Suprapubic skin (tissue), 4 donors: ENCODE results near the gene PHF20. TPM values are rescaled to one million over a fixed set of nuclear protein-coding genes. Genes with fewer than 3 reads are reported as not detected.
"Not testable (repeated sequence)": the region's sequence is repeated elsewhere in the genome, so short reads cannot be mapped to it uniquely, and the experiment has no call there.

ENCODE experiments used
- DNase-seq, 2 donors: peaks; one replicate each; pipeline ENCODE4 v3.0.0-alpha.2; 2019; ENCODE audit warnings: low spot score in 2 of 2
- H3K27ac ChIP-seq: fragments of 200-600 bp; sonication (generic); one replicate; pipeline ENCODE4 v1.5.1; 2019
- H3K27me3 ChIP-seq: fragments of 200-600 bp; sonication (generic); one replicate; pipeline ENCODE4 v1.5.1; 2019
- H3K36me3 ChIP-seq: fragments of 200-600 bp; sonication (generic); one replicate; pipeline ENCODE4 v1.5.1; 2019
- H3K4me1 ChIP-seq: fragments of 200-600 bp; sonication (generic); one replicate; pipeline ENCODE4 v1.5.1; 2019
- H3K4me3 ChIP-seq: fragments of 200-600 bp; sonication (generic); one replicate; pipeline ENCODE4 v1.5.1; 2019; ENCODE audit warnings: mild to moderate bottlenecking
- H3K9me3 ChIP-seq: fragments of 200-600 bp; sonication (generic); one replicate; pipeline ENCODE4 v1.5.1; 2019
- EP300 ChIP-seq: sonication (generic); formaldehyde crosslinking; IDR thresholded peaks from one replicate; pipeline ENCODE4 v1.6.1; 2017; ENCODE audit warnings: antibody characterized with exemption
- POLR2A ChIP-seq, 2 donors: fragments of 450-650 bp; IDR thresholded peaks; one replicate each; pipeline ENCODE4 v1.6.1; 2017; ENCODE audit warnings: antibody characterized with exemption in 2 of 2, mild to moderate bottlenecking in 2 of 2, moderate library complexity in 2 of 2
- POLR2AphosphoS5 ChIP-seq, 3 donors: sonication (generic); formaldehyde crosslinking; IDR thresholded peaks; one replicate each; pipeline ENCODE4 v1.6.1; 2017; ENCODE audit warnings: antibody characterized with exemption in 3 of 3
- WGBS: methylation state at CpG from one replicate; pipeline ENCODE4 v1.1.5; 2018; 5-methylcytosine and 5-hydroxymethylcytosine counted together
- total RNA-seq, 4 donors: library from RNA; depleted of rRNA; stranded (reverse); fragments of >200 nt; gene quantifications; one replicate each; pipeline ENCODE4 v1.1.0, GENCODE V29; 2016
- TF ChIP-seq, protein P1 (sequence below), 2 donors: fragments of 200-600 bp in 1 of 2; fragments of 450-650 bp in 1 of 2; sonication (generic) in 1 of 2; IDR thresholded peaks; one replicate each; pipeline ENCODE4 v1.5.1; 2016 to 2019; ENCODE audit warnings: antibody characterized with exemption in 2 of 2, mild to moderate bottlenecking in 1 of 2, moderate library complexity in 1 of 2

The PHF20 gene
- total RNA-seq, 4 donors from 2014 or later = 44.2 to 60.6 (median 47.3) TPM

DNA sequence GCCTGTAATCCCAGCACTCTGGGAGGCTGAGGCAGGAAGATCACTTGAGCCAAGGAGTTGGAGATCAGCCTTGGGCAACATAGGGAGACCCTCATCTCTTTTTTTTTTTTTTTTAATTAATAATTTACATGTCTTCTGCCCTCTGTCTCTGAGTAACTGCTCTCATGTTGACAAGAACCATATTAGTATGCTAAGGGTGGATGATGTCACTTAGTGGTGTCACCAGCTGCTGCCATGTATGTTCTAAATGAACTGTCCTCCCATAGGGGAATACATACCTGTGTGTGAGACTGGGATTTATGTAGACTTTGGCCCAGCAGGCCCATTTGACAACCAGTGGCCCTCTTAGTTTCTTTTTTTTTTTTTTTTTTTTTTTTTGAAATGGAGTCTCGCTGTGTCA lies 116.8 kb downstream of the PHF20 start:
- TF ChIP-seq EP300 (no peak), POLR2A (IDR thresholded peaks at IDR 0.05) (no peak), POLR2AphosphoS5 (IDR thresholded peaks at IDR 0.05) (no peak)
- TF ChIP-seq, protein P1, sequence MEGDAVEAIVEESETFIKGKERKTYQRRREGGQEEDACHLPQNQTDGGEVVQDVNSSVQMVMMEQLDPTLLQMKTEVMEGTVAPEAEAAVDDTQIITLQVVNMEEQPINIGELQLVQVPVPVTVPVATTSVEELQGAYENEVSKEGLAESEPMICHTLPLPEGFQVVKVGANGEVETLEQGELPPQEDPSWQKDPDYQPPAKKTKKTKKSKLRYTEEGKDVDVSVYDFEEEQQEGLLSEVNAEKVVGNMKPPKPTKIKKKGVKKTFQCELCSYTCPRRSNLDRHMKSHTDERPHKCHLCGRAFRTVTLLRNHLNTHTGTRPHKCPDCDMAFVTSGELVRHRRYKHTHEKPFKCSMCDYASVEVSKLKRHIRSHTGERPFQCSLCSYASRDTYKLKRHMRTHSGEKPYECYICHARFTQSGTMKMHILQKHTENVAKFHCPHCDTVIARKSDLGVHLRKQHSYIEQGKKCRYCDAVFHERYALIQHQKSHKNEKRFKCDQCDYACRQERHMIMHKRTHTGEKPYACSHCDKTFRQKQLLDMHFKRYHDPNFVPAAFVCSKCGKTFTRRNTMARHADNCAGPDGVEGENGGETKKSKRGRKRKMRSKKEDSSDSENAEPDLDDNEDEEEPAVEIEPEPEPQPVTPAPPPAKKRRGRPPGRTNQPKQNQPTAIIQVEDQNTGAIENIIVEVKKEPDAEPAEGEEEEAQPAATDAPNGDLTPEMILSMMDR (IDR thresholded peaks at IDR 0.05) = no peak
- peaks cover 8% of the 10 kb centered on the region for H3K4me1 ChIP-seq
- H3K36me3 ChIP-seq = no peaks in the 10 kb centered on the region
- DNase-seq = no peak
- no peaks in the 10 kb centered on the region for H3K9me3 ChIP-seq
- WGBS = 96% methylated on average over 1 of the region's 1 CpG
- H3K27ac ChIP-seq = no peak overlapping the region
- no peak overlapping the region for H3K4me3 ChIP-seq
- H3K27me3 ChIP-seq = no peaks in the 10 kb centered on the region

DNA sequence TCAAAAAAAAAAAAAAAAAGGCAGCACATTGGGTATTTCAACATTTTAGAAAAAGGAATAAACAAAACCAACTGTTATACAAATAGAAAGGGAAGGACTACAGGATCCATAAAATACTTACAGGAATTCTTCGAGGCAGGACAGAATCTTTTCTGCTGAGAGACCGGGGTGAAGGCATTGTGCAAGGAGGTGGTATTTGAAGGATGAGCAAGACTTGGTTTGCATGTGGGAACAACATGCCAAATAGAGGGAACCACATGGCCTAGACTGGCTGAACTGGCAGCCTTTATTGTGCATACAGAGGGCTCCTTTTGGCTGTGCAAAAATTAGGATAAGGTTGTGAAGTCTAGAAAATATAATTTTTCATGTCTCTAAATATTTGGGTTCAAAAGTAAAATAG lies 119.6 kb downstream of the PHF20 start:
- whole genome bisulfite sequencing = 62% methylated on average over 2 of the region's 2 CpGs
- H3K4me1 ChIP-seq = no peaks in the 10 kb centered on the region
- no peaks in the 10 kb centered on the region for H3K36me3 ChIP-seq
- DNase-seq = no peak
- no peaks in the 10 kb centered on the region for H3K9me3 ChIP-seq
- H3K27ac ChIP-seq = peak overlapping the region; percentile 64
- no peak for TF ChIP-seq EP300
- TF ChIP-seq POLR2A (IDR thresholded peaks at IDR 0.05) = no peak
- peak in 2 of 3 donors; percentile 25 to 46 for TF ChIP-seq POLR2AphosphoS5 (IDR thresholded peaks at IDR 0.05)
- no peak overlapping the region for H3K4me3 ChIP-seq
- H3K27me3 ChIP-seq = no peaks in the 10 kb centered on the region

DNA sequence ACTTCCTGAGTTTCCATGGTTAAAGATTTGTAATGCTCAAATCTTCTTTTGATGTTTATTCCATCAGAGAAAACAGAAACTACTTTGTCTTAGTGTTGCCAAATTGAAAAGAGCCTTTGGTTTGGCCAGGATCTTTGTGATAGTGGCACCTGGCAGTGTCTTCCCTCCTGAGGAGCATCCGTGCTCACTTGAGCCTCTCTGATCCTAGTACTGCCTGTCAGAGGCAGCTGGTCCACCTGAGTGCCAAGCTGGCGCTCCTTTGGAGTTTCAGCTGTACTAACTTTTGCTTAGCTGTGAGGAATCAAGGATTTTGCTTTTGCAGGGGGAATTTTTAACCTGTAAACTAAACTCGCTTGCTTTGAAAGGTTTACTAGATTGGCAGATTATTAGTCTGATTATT lies 121.1 kb downstream of the PHF20 start:
- 92% methylated on average over 3 of the region's 3 CpGs for WGBS
- Histone ChIP-seq H3K4me3 (no peak overlapping the region), H3K36me3 (no peaks in the 10 kb centered on the region), H3K27ac (no peak overlapping the region), H3K4me1 (no peaks in the 10 kb centered on the region), H3K27me3 (no peaks in the 10 kb centered on the region), H3K9me3 (no peaks in the 10 kb centered on the region)
- no peak for DNase-seq
- TF ChIP-seq EP300 = no peak
- no peak for TF ChIP-seq POLR2A (IDR thresholded peaks at IDR 0.05)
- TF ChIP-seq, protein P1 (IDR thresholded peaks at IDR 0.05) = no peak
- TF ChIP-seq POLR2AphosphoS5 (IDR thresholded peaks at IDR 0.05) = no peak

DNA sequence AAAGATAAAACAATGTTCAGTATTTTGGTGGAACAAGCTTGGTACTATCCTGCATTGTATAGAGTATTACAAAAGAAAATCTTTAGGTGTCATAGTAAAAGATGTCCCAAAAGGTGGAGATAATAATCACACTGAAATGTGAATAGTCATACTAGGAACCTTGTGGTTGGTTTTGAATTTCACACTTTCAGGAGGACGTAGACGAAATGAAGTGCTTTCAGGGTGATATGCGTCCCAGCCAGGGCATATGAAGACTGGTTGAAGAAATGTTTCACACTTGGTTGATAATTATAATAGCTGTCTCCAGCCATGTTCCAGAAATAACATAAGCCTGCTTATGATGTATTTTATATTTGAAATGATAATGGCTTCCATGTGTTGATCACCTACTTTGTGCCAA lies 122.1 kb downstream of the PHF20 start:
- no peaks in the 10 kb centered on the region for H3K4me1 ChIP-seq
- WGBS = 82% methylated on average over 3 of the region's 3 CpGs
- no peak overlapping the region for H3K27ac ChIP-seq
- DNase-seq = no peak
- TF ChIP-seq POLR2AphosphoS5 (IDR thresholded peaks at IDR 0.05) = no peak
- TF ChIP-seq, protein P1 (IDR thresholded peaks at IDR 0.05) = no peak
- no peaks in the 10 kb centered on the region for H3K27me3 ChIP-seq
- no peak overlapping the region for H3K4me3 ChIP-seq
- no peaks in the 10 kb centered on the region for H3K9me3 ChIP-seq
- peaks cover 4% of the 10 kb centered on the region for H3K36me3 ChIP-seq

DNA sequence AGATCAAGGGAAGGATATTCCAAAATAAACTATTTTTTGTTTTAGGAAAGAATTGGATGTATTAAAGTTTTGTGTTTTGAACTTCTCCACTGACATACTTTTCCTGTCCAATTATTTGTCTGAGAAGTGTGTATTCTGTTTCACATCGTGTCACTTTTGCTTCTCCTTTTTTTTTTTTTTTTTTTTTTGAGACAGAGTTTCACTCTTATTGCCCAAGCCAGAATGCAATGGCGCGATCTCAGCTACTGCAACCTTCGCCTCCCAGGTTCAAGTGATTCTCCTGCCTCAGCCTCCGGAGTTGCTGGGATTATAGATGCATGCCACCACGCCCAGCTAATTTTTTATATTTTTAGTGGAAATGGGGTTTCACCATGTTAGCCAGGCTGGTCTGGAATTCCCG lies 123.7 kb downstream of the PHF20 start:
- DNase-seq, H3K9me3 ChIP-seq, H3K4me3 ChIP-seq, H3K27ac ChIP-seq, H3K4me1 ChIP-seq, H3K27me3 ChIP-seq: not testable (repeated sequence)
- H3K36me3 ChIP-seq = peaks cover 16% of the 10 kb centered on the region
- WGBS = 94% methylated on average over 7 of the region's 7 CpGs

DNA sequence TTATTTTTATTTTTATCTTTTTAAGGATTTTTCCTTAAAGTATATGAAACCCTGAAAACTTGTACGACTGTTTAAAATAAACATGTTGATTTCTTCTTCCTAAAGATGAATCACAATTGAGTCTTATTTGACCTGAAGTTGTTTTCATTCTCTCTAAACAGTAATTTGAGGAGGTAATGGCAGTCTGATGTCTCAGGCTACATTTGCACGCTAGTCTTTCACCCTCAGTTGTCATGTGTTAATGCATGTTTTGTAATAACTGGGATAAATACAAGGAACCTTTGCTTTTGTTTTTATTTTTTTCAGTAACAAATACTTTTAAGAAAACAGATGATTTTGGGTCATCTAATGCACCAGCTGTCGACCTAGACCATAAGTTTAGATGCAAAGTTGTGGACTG lies 127.2 kb downstream of the PHF20 start:
- TF ChIP-seq, protein P1 (IDR thresholded peaks at IDR 0.05) = no peak
- no peak for TF ChIP-seq POLR2AphosphoS5 (IDR thresholded peaks at IDR 0.05)
- TF ChIP-seq EP300 = no peak
- TF ChIP-seq POLR2A (IDR thresholded peaks at IDR 0.05) = no peak
- Histone ChIP-seq H3K9me3 (no peaks in the 10 kb centered on the region), H3K27me3 (no peaks in the 10 kb centered on the region), H3K27ac (no peak overlapping the region), H3K4me1 (no peaks in the 10 kb centered on the region), H3K4me3 (no peak overlapping the region), H3K36me3 (peaks cover 19% of the 10 kb centered on the region)
- no peak for DNase-seq
- WGBS = 97% methylated on average over 3 of the region's 3 CpGs

DNA sequence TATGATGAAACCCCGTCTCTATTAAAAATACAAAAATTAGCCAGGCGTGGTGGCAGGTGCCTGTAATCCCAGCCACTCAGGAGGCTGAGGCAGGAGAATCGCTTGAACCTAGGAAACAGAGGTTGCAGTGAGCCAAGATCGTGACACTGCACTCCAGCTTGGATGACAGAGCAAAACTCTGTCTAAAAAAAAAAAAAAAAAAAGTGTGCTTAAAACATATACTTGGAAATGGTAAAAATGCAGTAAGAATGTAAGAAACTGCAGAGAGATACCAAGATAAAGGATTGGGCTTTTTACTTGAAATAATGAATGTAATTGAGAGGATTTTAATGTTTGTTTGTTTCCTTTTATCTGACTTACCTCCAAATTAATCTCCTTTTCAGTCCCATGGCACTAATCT lies 129.4 kb downstream of the PHF20 start:
- H3K4me3 ChIP-seq, H3K27ac ChIP-seq, DNase-seq, H3K27me3 ChIP-seq, H3K9me3 ChIP-seq, H3K4me1 ChIP-seq: not testable (repeated sequence)
- 95% methylated on average over 4 of the region's 4 CpGs for WGBS
- H3K36me3 ChIP-seq = peaks cover 21% of the 10 kb centered on the region
